Measurements from ENCODE around the gene LPP.

DNA sequence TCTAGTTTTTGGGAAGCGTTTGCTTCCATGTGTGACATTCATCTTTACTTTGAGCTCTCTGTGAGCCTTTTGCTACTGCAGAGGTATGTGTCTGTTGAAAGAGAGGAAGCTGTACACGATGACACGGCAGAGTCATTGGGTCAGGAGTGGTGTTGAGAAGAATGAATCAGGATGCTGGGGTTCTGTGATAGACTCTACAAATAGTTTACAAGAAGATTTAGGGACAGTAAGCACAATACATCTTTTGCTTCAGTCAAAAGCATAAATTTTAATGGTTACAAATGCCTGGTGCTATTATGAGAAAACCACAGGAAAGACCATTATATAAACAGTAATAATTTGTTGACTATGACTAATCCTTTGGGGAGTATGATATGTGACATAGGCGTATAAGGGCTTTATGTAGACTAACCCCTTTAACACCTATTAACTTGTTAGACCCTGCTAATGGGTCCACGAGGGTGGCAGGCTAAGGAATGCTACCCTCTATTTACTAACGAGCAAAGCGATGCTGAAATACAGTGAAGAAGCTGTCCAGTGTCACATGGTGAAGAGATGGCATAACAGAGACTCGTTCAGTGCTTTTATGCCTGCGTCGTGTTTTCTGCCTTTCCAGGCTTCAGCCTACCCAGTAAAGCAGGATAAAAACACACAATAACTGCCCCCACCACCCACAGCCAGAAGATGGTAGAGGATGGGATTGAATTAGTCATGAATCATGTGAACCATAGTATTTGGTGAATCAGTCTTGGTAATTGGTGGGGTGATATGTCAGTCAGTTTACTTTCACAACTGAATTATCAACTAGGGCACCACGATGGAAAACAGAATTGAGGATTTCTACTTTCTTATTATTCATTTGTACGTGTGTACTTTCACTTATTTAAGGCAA, 118.8 kb downstream of the LPP start:
- TF ChIP-seq POLR2A (IDR thresholded peaks at IDR 0.05) = no peak
- no peak for TF ChIP-seq CTCF (IDR thresholded peaks at IDR 0.05)

Measured in ovary (tissue), 3 donors.